UCSD-AML1 (cell line): ENCODE results near the gene HLA-DRB1.
"Not testable (repeated sequence)": the region's sequence is repeated elsewhere in the genome, so short reads cannot be mapped to it uniquely, and the experiment has no call there.

Experiments
- DNase-seq: peaks from one replicate; lab custom pipeline; 2025; ENCODE audit not compliant: unreplicated experiment; lab: John Stamatoyannopoulos, UW

Gene HLA-DRB1

DNA sequence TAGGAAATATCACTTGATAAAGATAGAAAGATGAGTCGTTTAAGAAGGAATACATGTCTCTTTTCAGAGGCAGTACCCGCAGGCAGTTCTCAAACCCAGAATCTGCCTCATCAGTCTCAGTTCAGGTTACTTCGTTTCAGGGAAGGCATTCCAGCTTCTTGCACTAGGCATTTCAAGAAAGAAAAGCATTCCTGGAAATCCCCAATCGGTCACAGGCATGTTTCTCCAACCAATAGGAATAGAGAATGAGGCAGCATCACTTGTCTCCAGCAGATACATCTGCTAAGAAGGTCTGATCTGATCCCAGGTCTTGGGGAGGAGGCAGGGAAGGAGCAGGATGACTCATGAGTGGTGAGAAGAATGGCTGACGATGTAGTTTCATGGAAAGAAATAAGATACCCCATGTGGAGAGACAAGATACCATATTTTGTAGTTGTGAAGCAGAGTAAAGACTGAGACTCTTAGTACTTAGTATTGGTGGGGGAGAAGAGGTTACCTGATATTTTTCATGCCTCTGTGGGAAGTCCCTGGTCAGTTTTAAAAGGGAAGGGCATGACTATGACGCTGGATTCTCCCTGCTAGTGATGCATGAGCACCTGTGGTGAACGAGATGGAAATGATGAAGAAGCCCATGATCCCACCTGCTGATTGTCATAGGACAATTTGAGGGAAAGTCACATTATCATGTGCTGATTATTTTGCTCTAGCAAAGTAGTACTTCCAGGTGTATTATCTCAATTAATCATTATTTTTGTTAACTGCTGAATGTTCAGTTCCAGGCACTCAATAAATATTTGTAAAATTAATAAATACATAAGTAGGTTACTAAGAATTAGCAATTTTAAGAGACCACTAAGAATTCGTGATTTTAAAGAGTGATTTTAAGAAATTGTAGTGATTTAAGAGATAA is 20.3 kb upstream of the HLA-DRB1 start:
- DNase-seq, result peak; percentile 19

DNA sequence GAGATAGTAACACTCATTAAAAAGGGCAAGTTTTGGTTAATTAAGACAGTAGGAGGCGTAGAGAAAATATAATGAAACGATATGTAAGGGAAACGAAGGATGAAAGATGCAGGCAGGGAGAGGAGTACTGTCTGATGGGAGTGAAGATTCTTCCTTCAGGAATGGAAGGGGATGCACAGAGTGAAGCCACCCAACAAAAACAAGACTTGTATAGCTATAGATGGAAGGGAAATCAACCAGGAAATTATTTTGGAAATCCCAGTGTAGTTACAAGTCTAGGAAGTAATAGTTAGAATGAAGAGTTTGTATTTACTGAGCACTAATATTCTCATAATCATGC is 19.7 kb upstream of the HLA-DRB1 start:
- no peak for DNase-seq

DNA sequence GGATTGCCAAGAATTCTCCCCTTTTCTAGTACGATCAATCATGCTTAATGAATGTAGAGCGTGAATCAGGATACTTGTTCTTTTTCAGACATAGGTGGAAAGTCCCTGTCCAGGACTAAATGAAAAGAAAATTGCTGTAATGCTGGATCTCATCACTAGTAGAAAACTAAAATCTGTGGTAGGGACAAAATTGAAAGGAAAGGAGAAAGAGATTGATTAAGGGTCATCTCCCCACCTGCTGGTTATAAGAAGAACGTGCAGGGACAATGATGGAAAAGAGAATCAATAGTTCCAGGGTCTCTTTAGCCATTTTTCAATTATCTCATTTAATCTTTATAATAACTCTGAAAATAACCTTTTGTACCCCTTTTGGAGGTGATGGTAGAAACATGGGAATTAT is 18.7 kb upstream of the HLA-DRB1 start:
- no peak for DNase-seq

DNA sequence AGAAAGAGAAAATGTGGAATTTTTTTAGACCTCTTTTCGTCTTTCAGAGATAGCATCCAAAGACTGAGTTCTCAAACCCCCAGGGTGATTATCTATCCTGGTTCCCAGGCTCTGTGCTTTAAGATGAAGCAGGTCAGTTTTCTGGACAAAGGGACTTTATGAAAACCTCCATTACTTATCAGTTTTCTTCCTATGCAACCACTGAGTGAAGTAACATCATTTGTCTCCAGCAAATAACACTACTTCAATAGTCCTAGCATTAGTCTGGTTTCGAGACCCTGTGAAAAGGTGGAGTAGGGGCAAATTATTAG is 18.3 kb upstream of the HLA-DRB1 start:
- DNase-seq, result no peak

DNA sequence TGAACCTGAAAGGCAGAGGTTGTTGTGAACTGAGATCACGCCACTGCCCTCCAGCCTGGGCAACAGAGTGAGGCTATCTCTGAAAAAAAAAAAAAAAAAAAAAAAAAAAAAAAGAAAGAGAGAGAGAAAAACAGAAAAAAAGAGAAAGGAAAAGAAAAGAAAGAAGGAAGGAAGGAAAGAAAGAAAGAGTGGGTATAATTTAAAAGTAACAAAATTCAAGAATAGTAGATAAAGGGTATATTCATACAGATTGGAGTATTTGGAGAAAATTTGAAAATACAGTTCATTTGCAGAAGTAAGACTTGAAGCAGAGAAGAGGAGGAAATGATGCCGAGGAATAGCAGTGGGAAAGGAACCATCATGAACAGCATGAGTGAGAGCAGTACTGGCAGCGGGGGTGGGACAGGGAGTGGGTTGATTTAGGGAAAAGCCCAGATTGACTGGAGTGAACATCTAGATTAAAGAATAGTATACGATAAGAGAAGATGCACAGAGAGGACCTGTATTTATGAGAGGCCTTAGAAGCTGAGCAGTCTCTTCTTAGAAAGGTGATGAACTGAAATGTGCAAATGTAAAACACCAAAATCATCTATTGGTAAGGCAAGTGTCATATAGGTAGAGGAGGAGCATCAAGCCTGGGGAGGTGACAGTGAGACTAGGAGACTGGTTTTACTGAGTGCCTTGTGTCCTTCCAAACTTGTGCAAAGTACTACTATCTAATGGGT is 17.8 kb upstream of the HLA-DRB1 start:
- DNase-seq, result no peak

DNA sequence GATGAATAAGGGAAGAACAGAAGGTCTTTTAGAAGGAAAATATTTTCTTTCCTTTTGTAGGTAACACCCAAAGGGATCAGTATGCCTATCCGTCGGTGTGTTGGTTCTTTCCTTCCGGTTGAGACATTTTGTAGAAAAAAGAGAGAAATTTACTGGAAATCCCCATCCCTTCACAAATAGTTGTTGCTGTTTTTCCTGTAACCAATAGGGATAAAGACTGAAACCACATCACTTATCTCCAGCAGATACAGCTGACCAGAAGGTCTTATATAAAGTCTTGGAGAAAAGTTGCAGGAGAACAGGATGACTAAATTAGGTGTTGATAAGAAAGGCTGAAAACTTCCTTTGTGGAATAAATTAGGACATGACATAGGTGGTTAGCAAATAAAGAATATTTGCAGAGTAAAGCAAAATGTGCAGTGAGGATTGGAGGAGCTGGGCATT is 14.8 kb upstream of the HLA-DRB1 start:
- no peak for DNase-seq

DNA sequence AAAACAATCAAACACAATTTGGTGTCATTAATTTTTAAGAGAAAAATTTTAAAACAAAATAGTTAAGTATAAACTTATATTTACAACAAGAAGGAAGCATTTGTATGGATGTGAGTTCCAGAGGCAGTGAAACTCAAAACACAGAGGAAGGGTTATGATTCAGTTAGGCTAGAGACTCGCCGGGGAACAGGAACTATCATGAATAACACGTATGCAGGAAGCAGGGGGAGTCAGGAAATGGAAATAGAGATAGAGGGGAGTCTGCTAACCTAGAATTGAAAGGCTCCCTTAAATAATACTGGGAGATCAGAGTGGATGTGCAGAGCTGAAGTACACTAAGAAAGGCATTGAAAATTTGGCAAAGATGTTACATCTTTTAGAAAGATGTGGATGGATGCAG is 14.2 kb upstream of the HLA-DRB1 start:
- DNase-seq, result no peak

DNA sequence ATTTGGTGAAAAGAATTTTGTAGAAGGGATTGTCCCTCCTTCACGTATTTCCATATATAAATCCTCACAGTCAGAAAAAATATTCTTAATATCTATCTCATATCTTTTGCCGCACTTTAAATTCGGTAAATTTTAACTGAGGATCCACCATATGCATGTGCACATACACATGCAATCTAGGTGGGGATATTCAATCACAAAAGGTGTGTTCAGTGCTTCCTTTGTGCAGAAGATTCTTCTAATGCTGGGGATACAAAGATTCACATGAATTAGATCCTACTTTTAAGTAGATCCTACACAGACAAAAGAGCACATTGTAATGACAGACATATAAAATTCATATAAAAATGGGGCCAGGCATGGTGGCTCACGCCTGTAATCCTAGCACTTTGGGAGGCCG is 13.6 kb upstream of the HLA-DRB1 start:
- no peak for DNase-seq

GRCh38 chr6:32602383-32602782 is 12.7 kb upstream of the HLA-DRB1 start:
- DNase-seq, result no peak

DNA sequence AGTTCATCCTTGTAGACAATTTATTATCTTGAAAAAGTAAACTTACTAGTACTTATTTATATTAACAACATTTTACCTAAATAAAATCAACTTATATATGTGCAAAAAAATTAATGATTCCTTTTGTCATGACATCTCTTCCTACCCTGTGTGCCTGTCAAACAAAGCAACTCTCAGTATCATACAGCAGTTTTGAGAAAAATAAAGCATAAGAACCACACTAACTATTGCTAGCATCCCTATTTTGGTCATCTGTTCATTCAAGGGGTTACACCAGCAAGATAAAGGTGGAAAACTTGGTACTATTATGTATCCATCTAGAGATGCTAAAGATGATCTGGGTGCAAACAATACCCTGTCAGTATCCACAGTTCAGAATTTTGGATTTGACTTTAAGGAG is 7.4 kb upstream of the HLA-DRB1 start:
- DNase-seq, result no peak

- not testable (repeated sequence) for DNase-seq
Measured at GRCh38 chr6:32590713-32591112, 1.1 kb upstream of the HLA-DRB1 start.

GRCh38 chr6:32588156-32588555 is 1.5 kb downstream of the HLA-DRB1 start:
- DNase-seq, result no peak

- DNase-seq, result no peak
Measured at GRCh38 chr6:32583527-32583898, 6.1 kb downstream of the HLA-DRB1 start.

DNA sequence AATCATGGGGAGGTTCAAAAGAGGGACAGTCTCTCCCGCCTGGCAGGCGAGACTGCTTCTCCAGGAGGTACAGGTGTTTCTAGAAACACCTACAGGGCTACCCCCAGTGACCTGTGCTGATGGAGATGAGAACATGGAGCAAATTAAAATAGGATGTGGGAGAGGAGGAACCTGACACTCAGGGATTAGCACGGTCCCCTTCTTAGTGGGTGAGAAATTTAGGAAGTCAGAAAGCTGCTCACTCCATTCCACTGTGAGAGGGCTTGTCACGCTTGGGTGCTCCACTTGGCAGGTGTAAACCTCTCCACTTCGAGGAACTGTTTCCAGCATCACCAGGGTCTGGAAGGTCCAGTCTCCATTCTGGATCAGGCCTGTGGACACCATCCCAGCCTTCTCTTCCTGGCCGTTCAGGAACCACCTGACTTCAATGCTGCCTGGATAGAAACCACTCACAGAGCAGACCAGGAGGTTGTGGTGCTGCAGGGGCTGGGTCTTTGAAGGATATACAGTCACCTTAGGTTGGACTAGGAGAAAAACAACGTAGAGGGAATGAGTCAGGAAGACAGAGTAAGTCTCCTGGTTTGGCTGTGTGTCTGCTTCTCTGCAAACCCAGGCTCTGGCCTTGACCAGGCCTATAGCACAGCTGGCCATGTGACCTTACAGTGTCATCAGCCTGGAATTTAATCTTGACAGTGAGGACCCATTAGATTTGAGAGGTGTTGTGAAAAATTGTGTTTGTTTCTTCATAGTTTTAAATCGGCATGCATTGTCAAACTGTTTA is 8.1 kb downstream of the HLA-DRB1 start:
- no peak for DNase-seq

GRCh38 chr6:32580593-32580992 is 9.1 kb downstream of the HLA-DRB1 start:
- DNase-seq, result no peak

DNA sequence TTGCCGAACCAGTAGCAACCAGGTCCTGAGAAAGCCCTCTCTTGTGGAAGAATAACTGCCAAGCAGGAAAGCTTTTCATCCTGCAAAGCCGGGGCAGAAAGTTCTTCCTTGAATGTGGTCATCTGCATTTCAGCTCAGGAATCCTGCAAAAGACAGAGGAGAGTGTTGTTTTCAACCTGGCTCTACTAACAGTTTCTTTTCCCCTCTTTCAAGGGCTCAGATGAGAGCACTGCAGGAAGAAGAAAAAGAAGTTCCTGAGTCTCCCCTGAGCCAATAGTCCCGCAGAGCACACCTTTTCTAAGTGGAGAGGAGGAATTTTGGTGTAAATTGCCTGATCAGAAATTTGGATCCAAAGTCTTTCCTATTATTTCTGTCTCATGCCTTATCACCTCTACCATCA is 10.7 kb downstream of the HLA-DRB1 start:
- no peak for DNase-seq

DNA sequence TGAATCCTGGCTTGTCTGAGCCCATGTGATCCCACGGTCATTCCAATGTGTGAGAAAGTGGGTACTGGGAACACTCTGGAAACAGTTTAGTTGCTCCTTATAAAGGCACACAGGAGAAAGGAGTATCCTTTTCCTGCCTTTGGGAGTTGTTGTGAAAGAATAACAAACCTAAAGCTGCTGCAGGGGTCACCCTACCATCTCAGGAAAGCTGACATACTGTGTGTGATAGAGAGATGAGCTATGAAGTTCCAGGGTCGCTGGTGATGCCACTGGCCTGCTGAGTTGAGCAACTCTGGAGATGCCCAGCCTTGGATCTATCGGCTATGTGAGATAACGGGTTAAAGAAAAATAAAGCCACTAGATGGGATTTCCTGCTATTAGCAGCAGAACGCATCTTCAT is 12.2 kb downstream of the HLA-DRB1 start:
- DNase-seq, result not testable (repeated sequence)

DNA sequence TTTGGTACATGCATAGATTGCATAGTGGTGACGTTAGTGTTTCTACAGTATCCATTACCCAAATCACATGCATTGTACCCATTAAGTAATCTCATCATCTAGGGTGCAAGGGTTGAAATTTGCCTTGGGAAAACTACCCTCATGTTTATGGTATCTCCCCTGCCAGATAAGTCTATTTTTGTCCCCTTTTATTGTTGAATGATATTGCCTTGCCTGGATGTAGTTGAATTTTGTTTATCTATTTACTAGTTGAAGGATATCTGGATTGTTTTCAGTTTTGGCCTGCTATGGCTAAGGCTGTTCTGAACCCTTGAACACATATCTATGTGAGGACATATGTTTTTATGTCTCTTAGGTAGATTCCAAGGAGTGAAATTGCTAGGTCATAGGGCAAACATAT is 13.4 kb downstream of the HLA-DRB1 start:
- DNase-seq, result no peak

DNA sequence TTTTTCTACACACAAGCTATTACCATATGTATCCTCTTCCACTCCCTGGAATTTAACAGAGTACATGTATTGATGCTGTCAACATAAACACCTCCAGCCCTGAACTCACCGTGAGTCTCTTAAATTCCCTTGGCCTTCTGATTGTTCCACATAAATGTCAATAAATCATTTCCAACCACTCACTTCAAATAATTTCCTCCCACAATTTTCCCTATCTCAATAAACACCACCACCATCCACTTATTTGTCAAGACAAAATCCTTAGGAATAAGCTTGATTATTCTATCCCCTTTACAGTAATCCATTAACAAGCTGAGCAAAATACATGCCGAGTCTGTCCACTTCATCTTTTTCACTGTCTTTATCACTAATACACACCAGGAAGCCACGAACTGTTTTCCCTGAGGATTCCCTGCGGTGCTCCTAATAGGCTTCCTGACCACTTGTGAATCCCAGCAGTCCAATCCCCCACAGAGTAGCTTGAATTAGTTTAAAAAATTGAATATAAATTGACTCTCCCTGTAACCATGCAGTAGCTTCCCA is 19.2 kb downstream of the HLA-DRB1 start:
- DNase-seq, result no peak

DNA sequence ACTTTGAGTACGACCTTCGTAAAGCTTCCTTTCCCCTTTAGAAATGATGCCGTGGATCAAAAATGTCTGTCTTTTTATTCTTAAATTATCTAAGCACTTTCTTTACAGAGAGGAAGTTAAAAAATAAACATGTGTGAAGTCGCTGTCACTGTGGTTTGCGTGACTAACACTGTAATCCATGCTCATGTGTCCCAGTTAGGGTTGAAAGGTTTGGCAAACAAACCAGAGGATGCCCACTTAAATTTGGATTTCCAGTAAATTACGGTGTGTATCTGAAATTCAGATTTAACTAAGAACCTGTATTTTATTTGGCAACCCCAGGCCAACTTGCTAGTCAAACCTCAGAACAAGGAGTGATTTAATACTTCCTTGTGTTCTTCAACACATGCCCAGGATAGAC is 21.1 kb downstream of the HLA-DRB1 start:
- no peak for DNase-seq

GRCh38 chr6:32566957-32567356 is 22.7 kb downstream of the HLA-DRB1 start:
- no peak for DNase-seq

GRCh38 chr6:32565511-32565910 is 24.1 kb downstream of the HLA-DRB1 start:
- DNase-seq, result no peak
